ENCODE results near the gene SERPINA9. TPM values are rescaled to one million over a fixed set of nuclear protein-coding genes. Genes with fewer than 3 reads are reported as not detected.

SERPINA9 gene
- polyA plus RNA-seq, 2 of the 4 experiments (the other 2 are of a cell fraction), result not detected

DNA sequence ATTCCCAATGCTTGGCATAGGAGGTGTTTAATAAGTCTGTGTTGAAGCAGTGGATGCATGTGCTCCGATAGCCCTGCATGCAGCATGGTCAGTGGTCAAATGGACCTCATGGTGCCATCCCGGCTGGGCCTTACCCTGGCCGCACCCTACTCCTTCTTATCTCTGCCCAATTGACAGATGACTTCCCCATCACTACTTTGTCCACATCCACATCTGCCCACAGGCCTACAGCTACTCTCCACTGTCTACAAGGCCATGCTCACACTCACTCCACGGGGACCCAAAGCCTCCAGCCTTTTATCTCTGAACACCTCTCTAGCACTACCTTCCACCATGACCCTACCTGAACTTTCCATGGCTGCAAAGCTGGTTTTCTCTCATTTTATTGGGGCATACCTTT lies 34.9 kb downstream of the SERPINA9 start:
- TF ChIP-seq CHD2 (IDR thresholded peaks at IDR 0.05; ENCODE audit: low read length, partially characterized antibody), result no peak
- no peak for TF ChIP-seq FOXS1 (CRISPR knock-in tag; IDR thresholded peaks at IDR 0.05)
- TF ChIP-seq CBX8 (IDR thresholded peaks at IDR 0.05), result no peak
- TF ChIP-seq, protein P1, sequence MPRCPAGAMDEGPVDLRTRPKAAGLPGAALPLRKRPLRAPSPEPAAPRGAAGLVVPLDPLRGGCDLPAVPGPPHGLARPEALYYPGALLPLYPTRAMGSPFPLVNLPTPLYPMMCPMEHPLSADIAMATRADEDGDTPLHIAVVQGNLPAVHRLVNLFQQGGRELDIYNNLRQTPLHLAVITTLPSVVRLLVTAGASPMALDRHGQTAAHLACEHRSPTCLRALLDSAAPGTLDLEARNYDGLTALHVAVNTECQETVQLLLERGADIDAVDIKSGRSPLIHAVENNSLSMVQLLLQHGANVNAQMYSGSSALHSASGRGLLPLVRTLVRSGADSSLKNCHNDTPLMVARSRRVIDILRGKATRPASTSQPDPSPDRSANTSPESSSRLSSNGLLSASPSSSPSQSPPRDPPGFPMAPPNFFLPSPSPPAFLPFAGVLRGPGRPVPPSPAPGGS (IDR thresholded peaks at IDR 0.05), result no peak
- no peak for TF ChIP-seq CEBPB (IDR thresholded peaks at IDR 0.05)
- 0 out of 3 replicates have a peak, but pooled peaks cover 2% of the 10 kb centered on the region for H3K9me3 ChIP-seq
- no peak for ATAC-seq
- 35% methylated on average over 4 of the region's 4 CpGs for WGBS (ENCODE audit: missing lambda C conversion rate)
- H3K27ac ChIP-seq, result no peak overlapping the region
- FAIRE-seq, result no peak
- ChIA-PET CTCF (interaction anchor here (0.6 to 1.1 kb wide), 2 partner anchors 13 to 990 kb away, joined by 3 read pairs; no protein-coding TSS in a partner anchor), POLR2A (no interaction called here)
- H3K4me2 ChIP-seq, result no peak overlapping the region
- DNase-seq (ENCODE audit: low read depth in 1 of 2, low spot score in 1 of 2), result no peak
- no peak overlapping the region for H3K4me3 ChIP-seq
- H3K4me1 ChIP-seq, result no peaks in the 10 kb centered on the region

- POLR2A ChIA-PET, result no interaction called here
- H3K27ac ChIP-seq, result no peak overlapping the region
- TF ChIP-seq BHLHE40 (IDR thresholded peaks at IDR 0.05; ENCODE audit: low read depth, low read length), result no peak
- no peak for TF ChIP-seq HEYL (CRISPR knock-in tag; IDR thresholded peaks at IDR 0.05)
- no peak for TF ChIP-seq HOXB13 (CRISPR knock-in tag; IDR thresholded peaks at IDR 0.05; ENCODE audit: low read depth)
- TF ChIP-seq ZNF302 (CRISPR knock-in tag; IDR thresholded peaks at IDR 0.05), result no peak
- ATAC-seq, result peak in 1 of 2 experiments; percentile 55; a peak in 2 of 6 replicates
- CTCF ChIA-PET, result interaction anchor here (1.0 kb wide), 1 partner anchor 47 kb away, joined by 4 read pairs; no protein-coding TSS in a partner anchor
- H3K4me3 ChIP-seq, result no peak overlapping the region
- 0 out of 3 replicates have a peak, but pooled peaks cover 3% of the 10 kb centered on the region for H3K9me3 ChIP-seq
- 22% methylated on average over 5 of the region's 5 CpGs for WGBS (ENCODE audit: missing lambda C conversion rate)
- H3K4me2 ChIP-seq, result no peak overlapping the region
- no peak for FAIRE-seq
- DNase-seq (ENCODE audit: low read depth in 1 of 2, low spot score in 1 of 2), result no peak
- H3K4me1 ChIP-seq, result no peaks in the 10 kb centered on the region
Observed at GRCh38 chr14:94439453-94440057, 36.4 kb downstream of the SERPINA9 start.

DNA sequence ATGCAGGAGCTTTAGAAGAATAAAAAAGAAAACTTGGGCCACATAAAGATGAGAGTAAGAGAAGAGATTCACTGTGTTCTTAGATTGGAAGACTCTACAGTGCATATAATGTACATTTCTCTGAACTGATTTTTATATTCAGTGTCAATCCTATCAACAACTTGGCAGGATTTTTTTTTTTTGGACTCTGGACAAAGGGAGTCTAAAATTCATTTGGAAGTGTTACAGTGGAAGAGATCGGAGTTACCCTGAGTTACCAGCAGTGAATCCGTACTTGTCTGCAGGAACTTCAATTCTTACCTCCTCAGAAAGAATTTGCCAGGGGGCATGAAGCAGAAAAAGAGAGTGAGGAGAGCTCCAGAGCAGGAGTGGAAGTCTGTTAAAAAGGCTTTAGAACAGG lies 47.4 kb downstream of the SERPINA9 start:
- no peak overlapping the region for H3K4me2 ChIP-seq
- FAIRE-seq (no peak), ATAC-seq (no peak), DNase-seq (ENCODE audit: low read depth in 1 of 2, low spot score in 1 of 2) (no peak)
- no peaks in the 10 kb centered on the region for H3K4me1 ChIP-seq
- no peak overlapping the region for H3K27ac ChIP-seq
- no peaks in the 10 kb centered on the region; the same call in 2 of the 3 replicates for H3K9me3 ChIP-seq
- no peak overlapping the region for H3K4me3 ChIP-seq
- POLR2A ChIA-PET, result no interaction called here
- WGBS (ENCODE audit: missing lambda C conversion rate), result 33% methylated on average over 2 of the region's 2 CpGs
- CTCF ChIA-PET, result interaction anchor here (0.6 to 1.0 kb wide), 3 partner anchors 13 to 254 kb away, joined by 3 to 4 read pairs (median 3); no protein-coding TSS in a partner anchor
- TF ChIP-seq CEBPB (IDR thresholded peaks at IDR 0.05), result no peak
- TF ChIP-seq REST (IDR thresholded peaks at IDR 0.05), result no peak
- TF ChIP-seq CTCF (IDR thresholded peaks at IDR 0.05), result no peak
- TF ChIP-seq HMGXB4 (CRISPR knock-in tag; IDR thresholded peaks at IDR 0.05; ENCODE audit: borderline replicate concordance), result no peak
- no peak for TF ChIP-seq ZFP36 (IDR thresholded peaks at IDR 0.05; ENCODE audit: borderline replicate concordance, partially characterized antibody)
- TF ChIP-seq RFX5 (IDR thresholded peaks at IDR 0.05), result no peak
- TF ChIP-seq MAZ (IDR thresholded peaks at IDR 0.05; ENCODE audit: borderline replicate concordance, low read depth, low read length), result no peak
- TF ChIP-seq RARB (CRISPR knock-in tag; IDR thresholded peaks at IDR 0.05), result no peak
- no peak for TF ChIP-seq ZSCAN20 (CRISPR knock-in tag; IDR thresholded peaks at IDR 0.05)
- TF ChIP-seq PBX3 (IDR thresholded peaks at IDR 0.05), result no peak
- TF ChIP-seq, protein P2, sequence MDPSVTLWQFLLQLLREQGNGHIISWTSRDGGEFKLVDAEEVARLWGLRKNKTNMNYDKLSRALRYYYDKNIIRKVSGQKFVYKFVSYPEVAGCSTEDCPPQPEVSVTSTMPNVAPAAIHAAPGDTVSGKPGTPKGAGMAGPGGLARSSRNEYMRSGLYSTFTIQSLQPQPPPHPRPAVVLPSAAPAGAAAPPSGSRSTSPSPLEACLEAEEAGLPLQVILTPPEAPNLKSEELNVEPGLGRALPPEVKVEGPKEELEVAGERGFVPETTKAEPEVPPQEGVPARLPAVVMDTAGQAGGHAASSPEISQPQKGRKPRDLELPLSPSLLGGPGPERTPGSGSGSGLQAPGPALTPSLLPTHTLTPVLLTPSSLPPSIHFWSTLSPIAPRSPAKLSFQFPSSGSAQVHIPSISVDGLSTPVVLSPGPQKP (IDR thresholded peaks at IDR 0.05; ENCODE audit: low read depth, low read length), result no peak
- no peak for TF ChIP-seq NPAS2 (CRISPR knock-in tag; IDR thresholded peaks at IDR 0.05; ENCODE audit: borderline replicate concordance)
- TF ChIP-seq EHMT2 (IDR thresholded peaks at IDR 0.05; ENCODE audit: low read depth), result no peak
- TF ChIP-seq NFE2L2 (conservative IDR thresholded peaks at IDR 0.05; ENCODE audit: low read length), result no peak

Measured in A549 (cell line).